IPS-18c (cell line): Measurements from ENCODE around the gene DNLZ.
"Not testable (repeated sequence)": the region's sequence is repeated elsewhere in the genome, so short reads cannot be mapped to it uniquely, and the experiment has no call there.

Experiments used
- H3K4me3 ChIP-seq: 2 replicates; pipeline ENCODE4 v1.7.0; 2013; ENCODE audit warnings: low read depth, mild to moderate bottlenecking, low read length, moderate library complexity; ENCODE audit not compliant: insufficient read depth
- H3K9me3 ChIP-seq: one replicate; pipeline ENCODE4 v1.6.1; 2013; ENCODE audit warnings: mild to moderate bottlenecking, low read length, moderate library complexity; ENCODE audit not compliant: control insufficient read depth, insufficient read depth

DNLZ gene

DNA sequence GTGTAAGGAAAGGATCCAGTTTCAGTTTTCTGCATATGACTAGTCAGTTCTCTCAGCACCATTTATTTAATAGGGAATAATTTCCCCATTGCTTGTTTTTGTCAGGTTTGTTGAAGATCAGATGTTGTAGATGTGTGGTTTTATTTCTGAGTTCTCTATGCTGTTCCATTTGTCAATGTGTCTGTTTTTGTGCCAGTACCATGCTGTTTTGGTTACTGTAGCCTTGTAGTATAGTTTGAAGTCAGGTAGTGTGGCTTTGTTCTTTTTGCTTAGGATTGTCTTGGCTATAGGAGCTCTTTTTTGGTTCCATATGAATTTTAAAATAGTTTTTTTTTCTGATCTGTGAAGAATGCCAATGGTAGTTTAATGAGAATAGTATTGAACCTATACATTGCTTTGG is 42.6 kb downstream of the DNLZ start:
- H3K4me3 ChIP-seq, H3K9me3 ChIP-seq: not testable (repeated sequence)

DNA sequence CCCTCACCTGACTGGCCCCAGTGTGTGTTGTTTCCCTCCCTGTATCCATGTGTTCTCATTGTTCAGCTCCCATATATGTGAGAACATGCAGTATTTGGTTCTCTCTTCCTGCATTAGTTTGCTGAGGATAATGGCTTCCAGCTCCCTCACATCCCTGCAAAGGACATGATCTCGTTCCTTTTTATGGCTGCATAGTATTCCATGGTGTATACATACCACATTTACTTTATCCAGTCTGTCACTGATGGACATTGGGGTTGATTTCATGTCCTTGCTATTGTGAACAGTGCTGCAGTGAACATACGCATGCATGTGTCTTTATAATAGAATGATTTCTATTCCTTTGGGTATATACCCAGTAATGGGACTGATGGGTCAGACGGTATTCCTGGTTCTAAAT is 43.6 kb downstream of the DNLZ start:
- H3K4me3 ChIP-seq, result not testable (repeated sequence)

DNA sequence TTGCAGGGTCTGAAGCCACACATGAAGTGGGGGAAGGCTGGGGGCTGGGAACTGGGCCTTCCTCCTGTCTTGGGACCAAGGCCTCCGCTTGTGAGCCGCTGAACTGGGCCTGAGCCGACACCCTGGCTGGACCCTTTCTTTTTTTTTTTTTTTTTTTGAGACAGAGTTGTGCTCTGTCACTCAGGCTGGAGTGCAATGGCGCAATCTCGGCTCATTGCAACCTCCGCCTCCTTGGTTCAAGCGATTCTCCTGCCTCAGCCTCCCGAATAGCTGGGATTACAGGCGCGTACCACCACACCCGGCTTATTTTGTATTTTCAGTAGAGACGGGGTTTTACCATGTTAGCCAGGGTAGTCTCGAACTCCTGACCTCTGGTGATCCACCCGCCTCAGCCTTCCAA is 44.3 kb downstream of the DNLZ start:
- H3K4me3 ChIP-seq, H3K9me3 ChIP-seq: not testable (repeated sequence)

More for the DNA sequence above, 43.6 kb downstream of the DNLZ start:
- not testable (repeated sequence) for H3K9me3 ChIP-seq

DNA sequence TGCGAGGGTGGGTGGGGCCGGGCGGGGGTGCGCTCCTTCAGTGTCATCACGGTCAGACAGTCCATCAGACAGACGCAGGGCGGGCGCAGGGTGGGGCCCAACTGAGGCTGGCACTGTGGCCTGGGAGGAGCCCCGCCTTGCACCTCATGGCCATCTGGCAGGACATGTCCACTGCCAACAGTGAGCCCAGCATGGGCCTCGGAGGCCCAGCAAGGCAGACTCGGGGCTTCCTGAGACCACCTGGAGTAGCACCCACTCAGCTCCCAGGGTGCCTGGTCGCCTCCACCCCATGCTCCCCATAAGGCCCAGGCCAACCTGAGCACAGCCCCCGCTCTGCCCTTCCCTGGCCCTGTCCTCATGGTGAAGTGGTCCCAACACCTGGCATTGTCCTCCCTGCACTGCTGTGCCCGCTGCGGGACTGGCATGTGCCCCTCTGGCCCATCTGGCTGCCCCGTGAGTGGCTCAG is 44.7 kb downstream of the DNLZ start:
- Histone ChIP-seq H3K4me3 (no peak overlapping the region), H3K9me3 (no peaks in the 10 kb centered on the region)

DNA sequence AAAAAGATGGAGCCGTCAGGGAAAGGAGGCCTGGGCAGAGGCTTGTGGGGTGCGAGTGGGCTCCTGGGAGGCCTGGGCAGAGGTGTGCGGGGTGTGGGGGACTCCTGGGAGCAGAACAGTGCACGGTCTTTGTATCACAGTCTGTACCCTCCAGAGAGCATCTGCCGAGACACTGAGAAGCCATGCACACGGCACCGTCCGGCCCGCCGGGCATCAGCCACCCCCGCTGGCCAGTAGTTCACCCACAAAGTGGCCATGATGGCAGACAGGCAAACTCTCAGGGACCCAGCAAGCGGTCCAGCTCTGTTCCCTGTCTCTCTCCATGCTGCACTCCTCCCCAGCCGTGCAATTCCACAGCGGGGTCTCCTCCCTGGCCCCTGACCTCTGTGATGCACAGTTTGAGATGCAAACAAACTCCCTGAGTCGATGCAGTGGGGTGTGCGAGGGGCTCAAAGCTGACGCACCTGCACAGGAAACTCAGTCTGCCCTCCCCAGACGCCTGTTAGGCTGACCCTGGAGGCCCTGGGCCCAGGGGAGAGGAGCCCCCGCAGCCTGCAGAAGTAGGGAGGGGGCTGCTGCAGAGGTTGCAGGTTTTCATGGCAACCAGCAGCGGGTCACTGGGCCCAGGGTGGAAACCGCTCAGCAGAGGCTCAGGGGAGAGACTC is 45.3 kb downstream of the DNLZ start:
- Histone ChIP-seq H3K4me3 (no peak overlapping the region), H3K9me3 (no peaks in the 10 kb centered on the region)

DNA sequence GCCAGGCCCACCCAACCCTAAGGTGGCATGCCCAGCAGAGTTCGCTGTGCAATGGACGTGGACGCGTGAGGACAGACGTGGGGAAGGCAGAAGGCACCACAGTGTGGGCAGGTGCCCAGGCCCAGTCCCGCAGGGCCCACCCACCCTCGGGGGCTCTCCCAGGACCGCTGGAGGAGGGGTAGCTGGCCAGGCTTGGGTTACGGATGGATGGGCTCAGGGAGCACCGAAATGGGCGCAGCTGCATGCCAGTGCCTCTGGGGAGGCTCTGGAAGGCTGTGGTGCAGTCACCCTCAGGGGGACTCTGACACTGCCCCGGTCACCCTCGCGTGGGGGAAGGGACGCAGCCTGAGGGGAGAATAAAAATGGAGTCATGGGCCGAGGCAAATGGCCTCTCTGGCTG is 45.8 kb downstream of the DNLZ start:
- H3K4me3 ChIP-seq, result no peak overlapping the region
- H3K9me3 ChIP-seq, result no peaks in the 10 kb centered on the region

DNA sequence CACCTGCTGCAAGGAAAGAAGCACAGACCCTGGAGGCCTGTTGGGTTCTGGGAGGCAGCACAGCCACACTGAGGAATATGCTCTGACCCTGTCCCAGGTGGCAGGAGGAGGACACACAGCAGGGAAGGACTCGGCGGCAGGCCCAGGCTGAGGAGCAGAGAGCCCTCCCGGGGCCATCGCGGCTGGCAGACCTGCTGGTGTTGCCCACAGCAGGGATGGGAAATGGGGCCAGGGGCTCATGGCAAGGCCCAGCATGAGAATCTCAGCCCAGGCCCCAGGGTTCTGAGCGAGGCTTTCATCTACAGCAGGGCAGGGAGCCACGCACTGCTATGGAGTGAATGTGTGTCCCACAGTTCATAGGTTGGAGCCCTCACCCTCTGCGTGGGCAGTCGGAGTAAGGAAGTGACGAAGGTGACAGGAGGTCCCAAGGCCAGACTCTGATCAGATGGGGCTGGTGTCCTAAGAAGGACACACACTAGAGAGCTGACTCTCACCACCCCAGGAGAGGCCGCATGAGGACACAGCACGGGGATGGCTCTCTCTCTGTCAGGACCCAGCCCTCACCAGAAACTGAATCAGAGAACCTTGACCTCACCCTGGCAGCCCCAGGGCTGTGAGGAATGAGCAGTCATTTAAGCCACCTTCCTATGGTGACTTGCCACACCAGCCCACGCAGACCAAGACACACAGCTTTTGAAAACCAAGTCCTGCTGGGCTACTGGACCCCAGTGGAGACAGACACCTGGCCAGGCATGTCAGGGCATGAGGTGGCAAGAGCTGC is 46.5 kb downstream of the DNLZ start:
- Histone ChIP-seq H3K9me3 (no peaks in the 10 kb centered on the region), H3K4me3 (no peak overlapping the region)

DNA sequence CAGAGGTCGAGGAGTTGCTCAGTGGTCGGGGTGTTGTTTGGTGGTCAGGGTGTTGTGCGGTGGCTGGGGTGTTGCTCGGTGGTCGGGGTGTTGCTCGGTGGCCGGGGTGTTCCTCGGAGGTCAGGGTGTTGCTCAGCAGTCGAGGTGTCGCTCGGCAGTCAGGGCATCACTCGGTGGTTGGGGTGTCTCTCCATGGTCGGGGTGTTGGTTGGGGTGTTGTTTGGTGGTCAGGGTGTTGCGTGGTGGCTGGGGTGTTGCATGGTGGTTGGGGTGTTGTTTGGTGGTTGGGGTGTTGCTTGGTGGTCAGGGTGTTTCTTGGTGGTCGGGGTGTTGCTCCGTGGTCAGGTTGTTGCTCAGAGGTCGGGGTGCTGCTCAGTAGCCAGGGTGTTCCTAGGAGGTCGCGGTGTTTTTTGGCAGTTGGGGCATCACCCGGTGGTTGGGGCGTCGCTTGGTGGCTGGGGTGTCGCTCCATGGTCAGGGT is 47.2 kb downstream of the DNLZ start:
- Histone ChIP-seq H3K9me3 (no peaks in the 10 kb centered on the region), H3K4me3 (no peak overlapping the region)

DNA sequence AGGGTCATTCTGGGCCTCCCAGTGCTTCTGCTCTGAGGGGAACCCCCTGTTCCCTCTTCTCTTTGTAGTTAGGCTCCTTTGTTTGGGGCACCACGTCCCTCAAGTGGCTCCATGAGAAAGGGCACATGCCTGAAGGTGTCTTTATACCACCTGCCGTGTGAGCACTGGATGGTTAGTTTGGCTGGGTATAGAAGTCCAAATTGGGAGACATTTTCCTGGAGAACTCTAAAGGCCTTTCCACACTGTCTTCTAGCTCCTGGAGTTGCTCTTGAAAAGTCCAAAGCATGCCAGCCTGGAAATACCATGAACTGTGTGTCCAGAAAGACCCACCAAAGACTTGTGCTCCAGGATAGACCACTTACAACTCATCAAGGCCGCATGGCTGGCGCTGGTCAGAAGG is 48.6 kb downstream of the DNLZ start:
- no peaks in the 10 kb centered on the region for H3K9me3 ChIP-seq
- no peak overlapping the region; the same call in 1 of the 2 replicates for H3K4me3 ChIP-seq

DNA sequence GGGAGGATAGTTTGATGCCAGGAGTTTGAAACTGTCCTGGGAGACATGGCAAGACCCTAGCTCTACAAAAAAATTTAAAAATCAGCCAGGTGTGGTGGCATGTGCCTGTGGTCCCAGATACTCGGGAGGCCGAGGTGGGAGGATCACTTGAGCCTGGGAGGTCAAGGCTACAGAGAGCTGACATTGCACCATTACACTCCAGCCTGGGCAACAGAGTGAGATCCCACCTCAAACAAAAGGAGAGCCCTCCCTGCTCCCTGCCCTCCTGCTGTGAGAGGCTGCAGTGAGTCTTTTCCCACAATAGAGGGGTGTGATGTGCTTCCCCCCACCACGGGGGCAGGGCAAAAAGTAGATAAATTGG is 49.5 kb downstream of the DNLZ start:
- no peak overlapping the region for H3K4me3 ChIP-seq
- no peaks in the 10 kb centered on the region for H3K9me3 ChIP-seq

DNA sequence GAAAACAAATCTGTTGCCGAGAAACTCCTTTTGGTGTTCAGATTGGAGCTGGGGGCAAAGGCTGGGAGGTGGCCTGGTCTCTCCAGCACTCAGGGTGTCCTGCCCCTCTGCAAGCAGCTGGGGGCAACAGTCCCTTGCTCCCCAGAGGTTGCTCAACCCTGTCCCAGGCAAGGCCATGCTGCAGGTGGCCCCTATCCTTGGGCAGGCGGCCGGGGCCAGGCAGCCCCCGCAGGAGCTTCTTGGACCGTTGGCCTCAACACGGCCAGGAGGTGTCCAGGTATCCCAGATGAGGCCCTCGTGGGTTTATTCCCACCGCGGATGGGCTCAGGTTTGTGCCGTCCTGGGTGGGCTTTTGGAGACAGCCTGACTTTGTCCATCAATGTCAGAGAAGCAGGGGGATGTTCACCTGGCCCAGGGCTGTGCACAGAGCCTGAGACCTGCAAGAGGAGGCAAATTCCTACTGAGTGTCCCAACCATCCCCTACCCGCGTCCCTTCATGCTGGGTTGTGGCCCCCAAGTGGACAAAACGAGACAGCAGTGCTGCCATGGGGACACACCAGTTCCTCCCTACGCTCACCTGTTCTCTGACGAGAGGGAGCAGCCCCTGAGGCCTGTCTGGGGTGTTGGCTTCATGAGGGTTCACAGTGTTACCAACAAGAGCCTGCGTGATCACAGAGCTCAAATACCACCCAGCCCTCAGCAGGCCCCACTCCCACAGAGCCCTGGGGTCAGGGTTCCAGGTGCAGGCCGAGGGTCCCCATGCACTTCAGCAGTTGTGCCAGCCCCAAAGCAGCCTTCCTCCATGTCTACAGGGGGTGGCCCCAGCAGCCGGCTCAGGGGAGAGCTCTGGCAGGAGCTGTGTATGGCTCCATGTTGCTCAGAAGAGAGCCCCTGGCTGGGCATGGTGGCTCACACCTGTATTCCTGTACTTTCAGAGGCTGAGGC is 50.2 kb downstream of the DNLZ start:
- no peaks in the 10 kb centered on the region for H3K9me3 ChIP-seq
- no peak overlapping the region for H3K4me3 ChIP-seq

DNA sequence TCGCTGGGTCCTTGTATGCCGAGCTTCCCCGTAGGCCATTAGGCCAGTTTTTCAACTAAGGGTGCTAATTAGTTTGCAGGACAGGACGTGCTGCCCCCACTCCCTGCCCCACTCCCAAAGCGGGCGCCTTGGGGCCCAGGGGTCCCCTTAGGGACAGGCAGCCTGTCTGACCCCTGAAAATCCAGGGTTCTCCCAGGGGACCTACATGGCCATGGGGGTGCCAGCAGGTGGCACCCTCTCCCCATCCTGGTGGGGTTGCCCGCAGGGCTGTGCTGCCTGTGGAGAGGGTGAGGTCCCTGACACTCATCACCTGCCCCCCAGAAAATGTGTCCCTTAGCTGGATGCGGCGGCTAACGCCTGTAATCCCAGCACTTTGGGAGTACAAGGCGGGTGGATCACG is 51.1 kb downstream of the DNLZ start:
- H3K9me3 ChIP-seq, result no peaks in the 10 kb centered on the region
- no peak overlapping the region for H3K4me3 ChIP-seq

DNA sequence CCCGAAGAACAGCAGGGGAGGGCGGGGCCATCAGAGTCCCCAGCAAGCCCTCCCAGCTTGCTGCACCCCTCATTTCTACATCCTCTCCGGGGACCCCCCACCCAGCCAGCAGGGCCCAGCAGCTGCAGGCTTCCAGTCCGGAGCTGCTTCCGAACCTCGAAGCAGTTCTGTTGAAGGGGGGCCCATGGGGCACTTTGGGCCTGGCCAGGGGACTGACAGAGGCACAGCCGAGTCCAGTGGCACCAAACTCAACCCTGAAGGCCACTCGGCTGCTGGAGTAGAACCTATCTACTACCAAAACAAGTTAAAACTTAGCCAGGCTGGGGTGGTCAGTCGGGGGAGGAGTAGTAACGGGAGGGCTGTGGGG is 51.6 kb downstream of the DNLZ start:
- Histone ChIP-seq H3K9me3 (no peaks in the 10 kb centered on the region), H3K4me3 (no peak overlapping the region)

DNA sequence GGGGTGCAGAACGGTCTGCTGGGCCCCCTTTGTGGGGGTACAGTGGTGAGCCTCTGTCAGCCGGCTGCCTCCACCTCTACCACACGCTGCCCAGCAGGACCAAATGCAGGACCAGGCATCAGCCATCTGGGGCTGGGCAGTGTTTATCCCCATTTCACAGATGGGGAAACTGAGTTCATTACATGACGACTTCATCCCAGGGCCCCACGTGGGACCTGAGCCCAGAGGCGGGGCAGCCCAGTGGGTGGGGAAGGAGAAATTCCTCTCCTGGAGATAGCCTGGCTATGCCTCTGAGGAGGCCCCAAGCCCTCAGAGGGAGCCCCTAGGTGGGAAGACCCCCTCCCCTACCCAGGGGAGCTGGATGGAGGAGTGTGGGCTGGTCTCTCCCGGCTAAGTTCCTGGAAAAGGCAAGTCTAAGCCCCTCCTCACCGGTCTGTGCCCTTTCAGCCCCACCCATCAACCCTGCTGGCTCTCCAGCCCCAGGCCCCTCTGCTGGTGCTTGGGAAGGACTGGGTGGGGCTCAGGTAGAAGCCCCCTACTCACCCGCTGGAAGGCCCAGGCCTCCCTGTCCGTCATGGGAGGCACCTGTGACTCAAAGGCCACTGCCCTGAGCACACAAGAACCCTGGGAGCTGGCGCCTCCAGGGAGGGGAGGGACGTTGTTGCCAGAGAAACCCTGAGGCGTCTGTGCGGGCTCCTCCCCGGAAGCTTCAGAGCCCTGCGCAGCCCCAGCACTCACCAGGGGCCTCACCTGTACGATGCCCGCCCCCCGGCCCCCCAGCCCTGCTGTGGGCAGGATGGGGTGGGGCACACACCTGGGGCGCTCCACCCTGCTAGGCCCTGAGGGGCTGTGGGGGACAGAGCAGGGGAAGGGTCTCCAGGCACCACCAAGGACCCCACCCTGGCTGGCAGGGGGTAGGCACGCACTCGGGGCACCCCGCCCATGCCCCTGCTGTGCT is 52.2 kb downstream of the DNLZ start:
- H3K9me3 ChIP-seq, result no peaks in the 10 kb centered on the region
- H3K4me3 ChIP-seq, result no peak overlapping the region

DNA sequence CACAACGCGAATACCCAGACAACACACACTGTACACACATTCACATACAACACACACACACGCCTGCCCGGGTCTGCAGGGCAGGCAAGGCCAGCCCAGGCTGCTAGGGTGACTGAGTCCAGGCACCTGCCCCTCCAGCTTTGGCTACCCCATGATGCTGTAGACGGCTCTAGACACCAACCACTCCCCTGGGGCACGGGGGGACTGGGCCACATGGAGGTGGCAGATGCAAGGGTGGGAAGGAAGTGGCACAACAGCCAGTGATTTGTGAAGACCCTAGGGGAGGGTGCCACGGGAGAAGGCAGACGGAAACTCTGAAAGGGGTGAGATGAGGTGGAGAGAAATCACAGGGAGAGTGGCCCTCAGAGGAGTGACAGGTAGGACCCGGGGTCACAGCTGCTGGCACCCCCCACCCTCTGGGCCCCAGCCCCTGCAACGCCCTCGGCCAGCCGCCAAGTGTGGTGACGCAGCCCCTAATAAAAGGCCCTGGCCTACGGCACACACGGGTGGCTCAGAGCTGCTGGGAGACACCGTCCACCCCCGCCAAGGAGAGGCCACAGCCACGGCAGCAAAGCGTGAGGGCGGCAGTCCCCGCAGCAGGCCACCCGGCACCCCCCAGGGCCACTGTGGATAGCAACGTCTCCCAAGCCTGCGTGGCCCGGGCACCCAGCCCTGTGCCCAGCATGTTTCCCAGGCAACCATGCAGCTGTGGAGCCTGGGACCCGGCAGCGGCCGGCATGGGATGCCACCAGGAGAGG is 53.1 kb downstream of the DNLZ start:
- Histone ChIP-seq H3K4me3 (no peak overlapping the region), H3K9me3 (no peaks in the 10 kb centered on the region)

DNA sequence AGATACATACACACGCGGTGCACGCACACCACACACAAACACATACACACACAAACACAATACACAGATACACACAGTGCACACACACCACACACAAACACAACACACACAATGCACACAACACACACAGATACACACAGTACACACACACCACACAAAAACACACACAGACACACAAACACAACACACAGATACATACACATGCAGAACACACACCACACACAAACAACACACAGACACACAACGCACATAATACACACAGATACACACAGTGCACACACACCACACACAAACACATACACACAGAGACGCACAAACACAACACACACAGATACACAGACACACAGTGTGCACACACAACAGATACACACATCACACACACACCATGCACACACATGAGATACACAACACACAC is 53.7 kb downstream of the DNLZ start:
- no peaks in the 10 kb centered on the region for H3K9me3 ChIP-seq
- H3K4me3 ChIP-seq, result no peak overlapping the region
